Measurements from ENCODE around the gene RSAD1. TPM values are rescaled to one million over a fixed set of nuclear protein-coding genes. Genes with fewer than 3 reads are reported as not detected.

RSAD1 gene
- total RNA-seq, 2 donors from 2014 or later = 22.2 to 29.3 TPM

DNA sequence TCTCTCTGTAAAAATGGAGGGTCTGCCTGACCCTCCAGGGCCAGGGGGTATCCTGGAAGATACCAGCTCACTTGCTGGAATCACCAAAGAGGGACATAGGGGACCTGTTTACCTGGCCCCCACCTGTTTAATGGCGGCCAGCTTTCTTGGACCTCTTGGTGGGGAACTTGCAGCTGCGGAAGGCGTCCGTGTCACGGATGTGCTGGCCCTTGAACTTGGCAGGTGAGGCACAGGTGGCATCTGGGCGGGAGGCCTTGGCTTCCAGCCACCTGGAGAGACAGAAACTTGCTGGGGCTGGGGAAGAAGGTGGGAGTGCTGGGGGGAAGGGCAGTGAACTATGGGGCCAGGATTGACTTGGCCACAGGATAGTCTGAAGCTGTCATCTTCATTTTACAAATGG lies 13.5 kb upstream of the RSAD1 start:
- H3K9ac ChIP-seq (ENCODE audit: low read depth in 2 of 2, low read length in 2 of 2) = peak overlapping the region in 1 of 2 donors; percentile 23
- H3K36me3 ChIP-seq = no peaks in the 10 kb centered on the region
- H3K4me3 ChIP-seq = no peak overlapping the region
- no peak overlapping the region for H3K27ac ChIP-seq
- peaks cover 25% of the 10 kb centered on the region for H3K4me1 ChIP-seq
- intact Hi-C loops (cut with DNase I) = no loop called here
- H3K27me3 ChIP-seq = peaks cover 11% of the 10 kb centered on the region
- no peak for DNase-seq
- TF ChIP-seq, protein P1, sequence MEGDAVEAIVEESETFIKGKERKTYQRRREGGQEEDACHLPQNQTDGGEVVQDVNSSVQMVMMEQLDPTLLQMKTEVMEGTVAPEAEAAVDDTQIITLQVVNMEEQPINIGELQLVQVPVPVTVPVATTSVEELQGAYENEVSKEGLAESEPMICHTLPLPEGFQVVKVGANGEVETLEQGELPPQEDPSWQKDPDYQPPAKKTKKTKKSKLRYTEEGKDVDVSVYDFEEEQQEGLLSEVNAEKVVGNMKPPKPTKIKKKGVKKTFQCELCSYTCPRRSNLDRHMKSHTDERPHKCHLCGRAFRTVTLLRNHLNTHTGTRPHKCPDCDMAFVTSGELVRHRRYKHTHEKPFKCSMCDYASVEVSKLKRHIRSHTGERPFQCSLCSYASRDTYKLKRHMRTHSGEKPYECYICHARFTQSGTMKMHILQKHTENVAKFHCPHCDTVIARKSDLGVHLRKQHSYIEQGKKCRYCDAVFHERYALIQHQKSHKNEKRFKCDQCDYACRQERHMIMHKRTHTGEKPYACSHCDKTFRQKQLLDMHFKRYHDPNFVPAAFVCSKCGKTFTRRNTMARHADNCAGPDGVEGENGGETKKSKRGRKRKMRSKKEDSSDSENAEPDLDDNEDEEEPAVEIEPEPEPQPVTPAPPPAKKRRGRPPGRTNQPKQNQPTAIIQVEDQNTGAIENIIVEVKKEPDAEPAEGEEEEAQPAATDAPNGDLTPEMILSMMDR (IDR thresholded peaks at IDR 0.05) = no peak
- H3K9me3 ChIP-seq = no peaks in the 10 kb centered on the region

DNA sequence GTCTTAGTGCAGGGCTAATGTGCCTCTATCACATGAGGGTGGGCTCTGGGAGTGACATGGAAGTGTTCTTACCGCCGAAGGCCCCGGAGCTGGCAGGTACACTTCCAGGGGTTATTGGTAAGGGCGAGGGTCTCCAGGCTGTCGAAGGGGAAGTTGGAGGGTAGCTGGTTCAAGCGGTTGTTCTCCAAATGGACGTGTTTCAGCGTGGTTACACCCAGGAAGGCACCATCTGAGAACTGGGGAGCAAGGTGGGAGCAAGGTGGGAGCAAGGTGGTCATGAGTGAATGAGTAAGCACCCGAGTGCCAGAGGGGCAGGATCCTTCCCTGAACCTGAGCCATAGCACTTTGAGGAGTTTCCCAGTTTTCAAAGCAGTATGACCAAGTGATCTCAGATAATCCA lies 13.0 kb upstream of the RSAD1 start:
- intact Hi-C loops (cut with DNase I) = no loop called here
- Histone ChIP-seq H3K9me3 (no peaks in the 10 kb centered on the region), H3K9ac (ENCODE audit: low read depth in 2 of 2, low read length in 2 of 2) (peak overlapping the region in 1 of 2 donors; percentile 23), H3K27me3 (peaks cover 11% of the 10 kb centered on the region), H3K27ac (no peak overlapping the region), H3K4me3 (no peak overlapping the region), H3K36me3 (no peaks in the 10 kb centered on the region), H3K4me1 (peaks cover 25% of the 10 kb centered on the region)
- no peak for DNase-seq
- TF ChIP-seq, protein P1 (IDR thresholded peaks at IDR 0.05) = no peak

DNA sequence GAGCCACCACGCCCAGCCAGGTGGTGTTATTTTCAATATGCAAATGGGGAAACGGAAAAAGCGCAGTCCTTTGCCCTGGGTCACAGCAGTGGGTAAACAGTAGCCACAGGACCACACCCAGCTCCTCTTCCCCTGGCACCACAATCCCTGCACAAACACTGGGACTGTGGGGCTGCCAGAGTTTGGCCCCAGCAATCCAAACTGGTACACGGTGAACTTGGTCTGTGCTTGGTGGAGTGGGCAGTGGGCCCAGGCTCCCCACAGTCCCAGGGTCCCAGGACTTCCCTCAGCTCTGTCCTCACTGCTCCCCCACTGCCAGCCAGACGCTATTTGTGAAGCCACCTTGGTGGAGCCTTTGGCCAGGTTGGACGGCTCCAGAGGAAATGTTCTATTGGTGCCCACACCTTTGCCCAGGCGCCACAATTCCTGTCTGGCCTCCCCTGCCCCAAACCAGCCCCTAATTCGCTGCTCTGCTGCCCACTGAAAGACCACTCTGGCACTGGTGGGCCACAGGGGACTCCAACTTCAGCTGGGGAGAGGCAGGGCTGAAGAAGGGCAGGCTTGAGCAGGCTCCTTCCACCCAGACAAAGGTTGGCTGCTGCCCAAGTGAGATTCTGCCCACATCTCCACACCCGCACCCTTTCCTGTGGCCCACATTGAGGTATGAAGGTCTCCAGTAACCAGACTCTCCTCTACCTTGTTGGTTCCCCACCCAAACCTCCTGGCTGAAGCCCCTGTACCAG lies 12.1 kb upstream of the RSAD1 start:
- peaks cover 25% of the 10 kb centered on the region for H3K4me1 ChIP-seq

DNA sequence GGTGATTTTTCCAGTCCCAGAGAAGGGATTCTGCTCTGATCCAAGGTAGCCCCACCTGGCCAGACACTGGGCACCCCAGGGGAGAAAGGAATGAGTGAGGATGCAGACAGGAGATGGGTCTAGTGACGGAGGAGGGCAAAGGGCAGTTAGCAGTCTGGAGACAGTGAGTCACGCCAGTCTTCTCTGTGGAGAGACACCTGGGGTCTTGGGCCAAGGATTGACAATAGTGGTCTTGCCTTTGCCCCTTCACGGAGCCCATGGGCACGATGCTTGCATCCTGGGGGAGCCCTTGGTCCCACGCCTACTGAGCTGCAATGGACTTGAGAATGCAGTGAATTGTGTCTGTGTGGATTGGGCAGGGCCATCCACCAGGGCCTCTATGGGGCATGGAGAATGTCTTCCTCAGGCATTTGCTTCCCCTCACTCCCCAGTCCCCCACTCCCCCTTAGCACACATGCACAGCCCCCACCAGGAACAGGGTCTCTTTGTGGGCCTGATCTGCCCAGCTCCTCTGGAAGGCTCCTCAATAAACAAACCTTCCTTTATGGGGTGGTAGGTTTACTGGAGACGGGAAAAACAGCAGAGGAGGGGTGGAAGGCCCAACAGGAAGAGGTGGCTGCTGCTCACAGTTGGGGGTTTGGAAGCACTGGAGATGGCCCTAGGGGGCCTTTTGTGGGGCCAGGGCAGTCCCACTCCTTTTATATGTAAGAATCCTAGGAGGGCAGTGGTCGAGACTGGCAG lies 11.4 kb upstream of the RSAD1 start:
- Histone ChIP-seq H3K4me1 (peaks cover 25% of the 10 kb centered on the region), H3K27ac (peak overlapping the region; percentile 79), H3K4me3 (no peak overlapping the region), H3K9ac (ENCODE audit: low read depth in 2 of 2, low read length in 2 of 2) (peak overlapping the region in 1 of 2 donors; percentile 59), H3K27me3 (peaks cover 11% of the 10 kb centered on the region), H3K9me3 (no peaks in the 10 kb centered on the region), H3K36me3 (no peaks in the 10 kb centered on the region)
- TF ChIP-seq, protein P1 (IDR thresholded peaks at IDR 0.05) = no peak
- intact Hi-C loops (cut with DNase I) = no loop called here
- DNase-seq = no peak

More for the DNA sequence above, 12.1 kb upstream of the RSAD1 start:
- Histone ChIP-seq H3K9ac (ENCODE audit: low read depth in 2 of 2, low read length in 2 of 2) (peak overlapping the region; percentile 53 to 59), H3K27ac (peak overlapping the region; percentile 79), H3K4me3 (no peak overlapping the region), H3K27me3 (peaks cover 11% of the 10 kb centered on the region), H3K9me3 (no peaks in the 10 kb centered on the region), H3K36me3 (no peaks in the 10 kb centered on the region)
- intact Hi-C loops (cut with DNase I) = no loop called here
- DNase-seq = peak; percentile 88
- TF ChIP-seq, protein P1 (IDR thresholded peaks at IDR 0.05) = no peak

DNA sequence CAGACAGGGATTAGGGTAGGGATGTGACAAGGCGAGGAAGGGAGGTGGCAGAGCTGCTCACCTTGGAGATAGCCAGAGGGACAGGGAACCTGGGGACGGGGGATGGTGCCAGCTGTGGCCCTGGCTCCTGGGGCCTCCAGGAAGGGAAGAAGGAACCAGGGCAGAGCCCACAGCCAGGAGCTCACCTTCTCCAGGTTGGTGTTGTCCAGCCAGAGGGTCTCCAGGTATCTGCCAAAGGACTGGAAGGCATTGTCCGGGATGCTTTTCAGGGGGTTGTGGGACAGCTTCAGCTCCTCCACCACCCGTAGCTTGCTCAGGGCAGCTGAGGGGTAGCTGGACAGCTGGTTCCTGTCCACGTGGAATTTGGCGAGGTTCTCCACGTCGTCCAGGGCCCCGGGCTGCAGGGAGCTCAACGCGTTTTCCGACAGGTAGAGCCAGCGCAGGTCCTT lies 10.8 kb upstream of the RSAD1 start:
- intact Hi-C loops (cut with DNase I) = no loop called here
- TF ChIP-seq, protein P1 (IDR thresholded peaks at IDR 0.05) = no peak
- peaks cover 11% of the 10 kb centered on the region for H3K27me3 ChIP-seq
- no peaks in the 10 kb centered on the region for H3K36me3 ChIP-seq
- no peak overlapping the region for H3K27ac ChIP-seq
- peaks cover 25% of the 10 kb centered on the region for H3K4me1 ChIP-seq
- DNase-seq = no peak
- H3K4me3 ChIP-seq = no peak overlapping the region
- no peaks in the 10 kb centered on the region for H3K9me3 ChIP-seq
- H3K9ac ChIP-seq (ENCODE audit: low read depth in 2 of 2, low read length in 2 of 2) = peak overlapping the region in 1 of 2 donors; percentile 59
